Measurements from ENCODE around the gene RNF11. TPM values are rescaled to one million over a fixed set of nuclear protein-coding genes. Genes with fewer than 3 reads are reported as not detected.

The RNF11 gene
- total and polyA plus RNA-seq, 12 donors, result 32.6 to 142 (median 117) TPM

DNA sequence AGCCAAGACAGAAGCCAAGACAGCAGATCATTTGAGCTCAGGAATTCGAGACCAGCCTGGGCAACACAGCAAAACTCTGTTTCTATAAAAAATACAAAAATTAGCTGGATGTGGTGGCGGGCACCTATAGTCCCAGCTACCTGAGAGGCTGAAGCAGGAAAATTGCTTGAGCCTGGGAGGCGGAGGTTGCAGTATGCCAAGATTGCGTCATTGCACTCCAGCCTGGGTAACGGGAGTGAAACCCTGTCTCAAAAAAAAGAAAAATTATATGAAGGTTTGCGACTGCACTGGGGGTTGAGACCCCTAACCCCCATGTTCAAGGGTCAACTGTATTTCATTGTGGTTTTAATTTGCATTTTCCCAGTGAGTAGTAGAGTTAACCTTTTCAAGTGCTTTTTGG, 16.3 kb downstream of the RNF11 start:
- Histone ChIP-seq H3K36me3 (replicated peaks in 1 of 2) (no peaks in the 10 kb centered on the region), H3K9me3 (replicated peaks in 1 of 3) (no peaks in the 10 kb centered on the region), H3K4me3 (no peak overlapping the region), H3K27me3 (no peaks in the 10 kb centered on the region), H3K4me1 (replicated peaks in 1 of 2) (peaks cover 0 to 15% of the 10 kb centered on the region in 2 donors), H3K27ac (no peak overlapping the region)
- no peak for DNase-seq
- intact Hi-C loops (cut with DNase I), result no loop called here
- TF ChIP-seq, protein P1, sequence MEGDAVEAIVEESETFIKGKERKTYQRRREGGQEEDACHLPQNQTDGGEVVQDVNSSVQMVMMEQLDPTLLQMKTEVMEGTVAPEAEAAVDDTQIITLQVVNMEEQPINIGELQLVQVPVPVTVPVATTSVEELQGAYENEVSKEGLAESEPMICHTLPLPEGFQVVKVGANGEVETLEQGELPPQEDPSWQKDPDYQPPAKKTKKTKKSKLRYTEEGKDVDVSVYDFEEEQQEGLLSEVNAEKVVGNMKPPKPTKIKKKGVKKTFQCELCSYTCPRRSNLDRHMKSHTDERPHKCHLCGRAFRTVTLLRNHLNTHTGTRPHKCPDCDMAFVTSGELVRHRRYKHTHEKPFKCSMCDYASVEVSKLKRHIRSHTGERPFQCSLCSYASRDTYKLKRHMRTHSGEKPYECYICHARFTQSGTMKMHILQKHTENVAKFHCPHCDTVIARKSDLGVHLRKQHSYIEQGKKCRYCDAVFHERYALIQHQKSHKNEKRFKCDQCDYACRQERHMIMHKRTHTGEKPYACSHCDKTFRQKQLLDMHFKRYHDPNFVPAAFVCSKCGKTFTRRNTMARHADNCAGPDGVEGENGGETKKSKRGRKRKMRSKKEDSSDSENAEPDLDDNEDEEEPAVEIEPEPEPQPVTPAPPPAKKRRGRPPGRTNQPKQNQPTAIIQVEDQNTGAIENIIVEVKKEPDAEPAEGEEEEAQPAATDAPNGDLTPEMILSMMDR (IDR thresholded peaks at IDR 0.05), result no peak
- no peak for TF ChIP-seq POLR2A (IDR thresholded peaks at IDR 0.05)
- 84 to 92% (median 88%) methylated on average over 6 of the region's 6 CpGs for WGBS, 4 donors

DNA sequence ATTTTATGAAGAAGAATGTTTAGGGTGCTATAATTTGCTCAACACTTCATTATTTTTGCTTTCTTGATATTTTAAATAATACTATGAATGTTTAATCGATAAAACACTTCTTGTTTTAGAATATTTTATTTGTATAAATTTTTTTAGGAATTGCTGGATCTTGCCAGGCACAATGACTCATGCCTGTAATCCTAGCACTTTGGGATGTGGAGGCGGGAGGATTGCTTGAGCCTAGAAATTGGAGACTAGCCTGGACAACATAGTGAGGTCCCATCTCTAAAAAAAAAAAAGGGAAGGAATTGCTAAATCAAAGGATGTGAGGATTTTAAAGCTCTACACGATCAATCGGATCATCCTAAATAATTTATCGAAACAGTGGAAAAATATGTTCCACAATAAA, 17.6 kb downstream of the RNF11 start:
- Histone ChIP-seq H3K27me3 (no peaks in the 10 kb centered on the region), H3K4me3 (no peak overlapping the region), H3K36me3 (replicated peaks in 1 of 2) (no peaks in the 10 kb centered on the region), H3K4me1 (replicated peaks in 1 of 2) (peaks cover 0 to 11% of the 10 kb centered on the region in 2 donors), H3K9me3 (replicated peaks in 1 of 3) (no peaks in the 10 kb centered on the region), H3K27ac (no peak overlapping the region)
- no peak for DNase-seq
- intact Hi-C loops (cut with DNase I), result no loop called here
- no peak for TF ChIP-seq POLR2A (IDR thresholded peaks at IDR 0.05)
- TF ChIP-seq, protein P1 (IDR thresholded peaks at IDR 0.05), result no peak
- 82 to 90% (median 88%) methylated on average over 5 of the region's 5 CpGs for WGBS, 4 donors

DNA sequence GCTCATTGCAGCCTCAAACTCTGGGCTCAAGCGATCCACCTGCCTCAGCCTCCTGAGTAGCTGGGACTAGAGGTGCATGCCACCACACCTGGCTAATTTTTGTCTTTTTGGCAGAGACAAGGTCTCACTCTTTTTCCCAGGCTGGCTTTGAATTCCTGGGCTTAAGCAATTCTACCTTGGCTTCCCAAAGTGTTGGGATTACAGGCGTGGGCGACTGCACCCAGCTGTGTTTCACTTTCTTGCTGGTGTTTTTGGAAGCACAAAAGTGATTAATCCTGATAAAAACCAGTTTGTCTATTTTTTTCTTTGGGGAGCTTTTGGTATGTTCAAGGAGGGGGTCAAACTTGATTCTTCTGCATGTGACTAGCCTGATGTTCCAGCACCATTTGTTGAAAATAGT, 19.3 kb downstream of the RNF11 start:
- DNase-seq, result no peak
- no peak overlapping the region for H3K27ac ChIP-seq
- TF ChIP-seq POLR2A (IDR thresholded peaks at IDR 0.05), result no peak
- TF ChIP-seq, protein P1 (IDR thresholded peaks at IDR 0.05), result no peak
- 71 to 91% (median 86%) methylated on average over 3 of the region's 3 CpGs for WGBS, 4 donors
- no peaks in the 10 kb centered on the region for H3K27me3 ChIP-seq
- peaks cover 15 to 23% of the 10 kb centered on the region in 2 donors for H3K4me1 ChIP-seq (replicated peaks in 1 of 2)
- no peaks in the 10 kb centered on the region for H3K36me3 ChIP-seq (replicated peaks in 1 of 2)
- intact Hi-C loops (cut with DNase I), result no loop called here
- H3K4me3 ChIP-seq, result no peak overlapping the region
- H3K9me3 ChIP-seq (replicated peaks in 1 of 3), result no peaks in the 10 kb centered on the region

DNA sequence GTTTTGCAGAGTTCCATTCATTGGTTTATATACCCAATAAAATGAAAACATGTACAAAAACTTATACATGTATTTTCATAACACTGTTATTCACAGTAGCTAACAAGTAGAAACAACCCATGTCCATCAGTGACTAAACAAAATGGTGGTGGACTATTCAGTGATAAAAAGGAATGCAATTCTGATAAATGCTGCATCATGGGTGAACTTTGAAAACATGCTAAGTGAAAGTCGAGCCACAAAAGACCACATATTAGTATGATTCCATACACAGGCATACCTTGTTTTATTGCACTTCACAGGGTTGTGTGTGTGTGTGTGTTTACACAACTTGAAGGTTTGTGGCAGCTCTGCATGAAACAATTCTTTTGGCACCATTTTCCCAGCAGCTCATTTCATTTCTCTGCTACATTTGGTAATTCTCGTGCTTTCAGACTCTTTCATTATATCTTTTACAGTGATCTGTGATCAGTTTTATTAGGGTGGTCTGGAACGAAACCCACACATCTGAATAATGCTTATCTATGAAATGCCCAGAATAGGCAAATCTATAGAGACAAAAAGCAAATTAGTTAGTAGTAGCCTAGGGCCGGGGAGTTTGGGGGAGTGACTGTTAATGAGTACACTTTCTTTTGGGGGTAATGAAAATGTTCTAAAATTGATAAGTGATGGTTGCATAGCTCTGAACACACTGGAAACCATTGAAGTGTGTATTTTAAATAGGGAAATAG, 27.2 kb downstream of the RNF11 start:
- no peak for TF ChIP-seq POLR2A (IDR thresholded peaks at IDR 0.05)
- TF ChIP-seq, protein P1 (IDR thresholded peaks at IDR 0.05), result no peak
- H3K4me1 ChIP-seq (replicated peaks in 1 of 2), result peaks cover 37 to 76% of the 10 kb centered on the region in 2 donors
- no peaks in the 10 kb centered on the region for H3K36me3 ChIP-seq (replicated peaks in 1 of 2)
- WGBS, 4 donors, result 88 to 96% (median 93%) methylated on average over 4 of the region's 4 CpGs
- H3K9me3 ChIP-seq (replicated peaks in 1 of 3), result no peaks in the 10 kb centered on the region
- intact Hi-C loops (cut with DNase I), result no loop called here
- no peak for DNase-seq
- no peaks in the 10 kb centered on the region for H3K27me3 ChIP-seq
- H3K4me3 ChIP-seq, result no peak overlapping the region
- H3K27ac ChIP-seq, result no peak overlapping the region
